Esophagus squamous epithelium (tissue), 4 donors: ENCODE results near the gene GPR179.

Experiments
- POLR2A ChIP-seq, 4 donors: fragments of 450-650 bp; IDR thresholded peaks; one replicate each; pipeline ENCODE4 v1.6.1; 2017; ENCODE audit warnings: antibody characterized with exemption in 4 of 4, mild to moderate bottlenecking in 4 of 4, moderate library complexity in 3 of 4
- TF ChIP-seq, protein P1 (sequence below), 6 experiments: fragments of 450-650 bp in 4 of 6; fragments of 200-600 bp in 2 of 6; sonication (generic) in 2 of 6; IDR thresholded peaks; one replicate each; pipeline ENCODE4 v1.5.1; 2016 to 2019; ENCODE audit warnings: antibody characterized with exemption in 6 of 6, mild to moderate bottlenecking in 4 of 6, moderate library complexity in 4 of 6

DNA sequence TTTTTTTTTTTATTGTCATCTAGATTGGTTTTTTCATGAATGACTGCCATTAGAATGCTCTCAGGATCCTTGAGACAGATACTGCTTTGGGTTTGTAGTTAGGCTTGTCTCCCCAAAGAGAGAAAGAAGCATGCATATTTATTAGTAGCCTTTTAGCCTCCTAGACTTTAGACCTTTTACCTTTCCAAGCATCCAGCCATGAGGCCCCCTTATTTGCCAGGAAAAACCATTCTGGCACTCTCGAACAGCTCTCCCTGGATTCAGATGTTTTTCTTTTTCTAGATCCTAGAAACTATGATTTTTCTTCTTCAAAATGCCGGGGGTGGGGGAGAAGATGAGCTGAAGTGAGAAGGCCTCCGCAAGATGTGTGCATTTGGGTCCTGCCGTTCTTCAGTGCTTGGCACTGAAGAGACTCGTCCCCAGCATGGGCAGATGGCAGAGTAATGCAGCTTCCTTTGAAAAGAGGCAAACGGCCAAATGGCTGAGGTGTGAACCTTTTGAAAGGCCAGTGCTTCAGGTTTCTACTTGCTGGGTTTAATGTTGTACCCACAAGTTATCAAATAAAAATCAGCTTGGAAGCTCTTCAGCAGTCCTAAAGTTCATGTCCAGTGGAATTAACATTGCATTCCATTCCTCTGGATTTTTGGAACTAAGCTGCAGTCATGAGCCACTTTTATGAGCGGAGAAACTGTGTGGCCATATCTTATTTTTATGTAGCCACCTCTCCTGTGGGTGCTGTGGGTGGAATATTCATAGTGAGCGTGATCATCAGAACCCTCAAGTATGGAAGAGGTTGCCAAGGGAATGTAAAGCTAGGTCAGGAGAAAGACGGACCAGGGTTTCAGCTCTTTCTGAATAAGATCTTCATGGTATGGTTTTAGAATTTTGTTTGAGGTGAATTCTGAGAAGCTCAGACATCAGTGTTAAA, 15.1 kb upstream of the GPR179 start:
- TF ChIP-seq, protein P1, sequence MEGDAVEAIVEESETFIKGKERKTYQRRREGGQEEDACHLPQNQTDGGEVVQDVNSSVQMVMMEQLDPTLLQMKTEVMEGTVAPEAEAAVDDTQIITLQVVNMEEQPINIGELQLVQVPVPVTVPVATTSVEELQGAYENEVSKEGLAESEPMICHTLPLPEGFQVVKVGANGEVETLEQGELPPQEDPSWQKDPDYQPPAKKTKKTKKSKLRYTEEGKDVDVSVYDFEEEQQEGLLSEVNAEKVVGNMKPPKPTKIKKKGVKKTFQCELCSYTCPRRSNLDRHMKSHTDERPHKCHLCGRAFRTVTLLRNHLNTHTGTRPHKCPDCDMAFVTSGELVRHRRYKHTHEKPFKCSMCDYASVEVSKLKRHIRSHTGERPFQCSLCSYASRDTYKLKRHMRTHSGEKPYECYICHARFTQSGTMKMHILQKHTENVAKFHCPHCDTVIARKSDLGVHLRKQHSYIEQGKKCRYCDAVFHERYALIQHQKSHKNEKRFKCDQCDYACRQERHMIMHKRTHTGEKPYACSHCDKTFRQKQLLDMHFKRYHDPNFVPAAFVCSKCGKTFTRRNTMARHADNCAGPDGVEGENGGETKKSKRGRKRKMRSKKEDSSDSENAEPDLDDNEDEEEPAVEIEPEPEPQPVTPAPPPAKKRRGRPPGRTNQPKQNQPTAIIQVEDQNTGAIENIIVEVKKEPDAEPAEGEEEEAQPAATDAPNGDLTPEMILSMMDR (IDR thresholded peaks at IDR 0.05): no peak
- TF ChIP-seq POLR2A (IDR thresholded peaks at IDR 0.05): no peak
